OCI-LY1 (cell line): Measurements from ENCODE around the gene TPCN1.

Source experiments
- H2AFZ ChIP-seq: fragments of 200-600 bp; sonication (generic), shearing (Covaris generic); 2 replicates; pipeline ENCODE4 v1.6.0; 2014; ENCODE audit warnings: antibody characterized with exemption, mild to moderate bottlenecking, low read length
- H3F3A ChIP-seq: fragments of 200-600 bp; sonication (generic), shearing (Covaris generic); 2 replicates; pipeline ENCODE4 v1.6.0; 2014; ENCODE audit warnings: mild to moderate bottlenecking, antibody characterized with exemption, low read length, moderate library complexity; ENCODE audit not compliant: insufficient read depth
- H3K27ac ChIP-seq: fragments of 200-600 bp; sonication (generic); 2 replicates; pipeline ENCODE4 v1.5.1; 2014; ENCODE audit warnings: low read length, mixed run types, mild to moderate bottlenecking, low read depth; ENCODE audit not compliant: poor library complexity, severe bottlenecking
- H3K27me3 ChIP-seq: fragments of 200-600 bp; sonication (generic); 2 replicates; pipeline ENCODE4 v1.6.0; 2014; ENCODE audit warnings: antibody characterized with exemption, mild to moderate bottlenecking, low read length, moderate library complexity; ENCODE audit not compliant: insufficient read depth
- H3K36me3 ChIP-seq: fragments of 200-600 bp; sonication (generic); 2 replicates; pipeline ENCODE4 v1.6.1; 2014; ENCODE audit warnings: mild to moderate bottlenecking, antibody characterized with exemption, low read length, moderate library complexity, mixed read lengths; ENCODE audit not compliant: insufficient read depth
- H3K4me1 ChIP-seq: fragments of 200-600 bp; sonication (generic); 2 replicates; pipeline ENCODE4 v1.5.1; 2014; ENCODE audit warnings: mild to moderate bottlenecking, low read length, moderate library complexity; ENCODE audit not compliant: insufficient read depth, severe bottlenecking
- H3K4me2 ChIP-seq: fragments of 200-600 bp; sonication (generic), shearing (Covaris generic); 2 replicates; pipeline ENCODE4 v1.6.1; 2014; ENCODE audit warnings: low read length
- H3K4me3 ChIP-seq: fragments of 200-600 bp; sonication (generic); 2 replicates; pipeline ENCODE4 v1.5.1; 2014; ENCODE audit warnings: low read length, low read depth, mild to moderate bottlenecking, mixed read lengths; ENCODE audit not compliant: poor library complexity, severe bottlenecking
- H3K79me2 ChIP-seq: fragments of 200-600 bp; shearing (Covaris generic); 2 replicates; pipeline ENCODE4 v1.6.1; 2016; ENCODE audit warnings: mixed run types, low read length, mixed read lengths; ENCODE audit not compliant: insufficient read depth
- H3K9ac ChIP-seq: fragments of 200-600 bp; sonication (generic), shearing (Covaris generic); 2 replicates; pipeline ENCODE4 v1.6.1; 2014; ENCODE audit warnings: mild to moderate bottlenecking, low read length, mixed read lengths
- H3K9me2 ChIP-seq: fragments of 200-600 bp; sonication (generic), shearing (Covaris generic); 2 replicates; pipeline ENCODE4 v1.6.1; 2014; ENCODE audit warnings: low read depth, mild to moderate bottlenecking, low read length, mixed read lengths
- H3K9me3 ChIP-seq: fragments of 200-600 bp; shearing (Covaris generic); 2 replicates; pipeline ENCODE4 v1.6.1; 2014; ENCODE audit warnings: low read length, mixed read lengths
- H4K20me1 ChIP-seq: fragments of 200-600 bp; sonication (generic), shearing (Covaris generic); 2 replicates; pipeline ENCODE4 v1.6.0; 2016; ENCODE audit warnings: mild to moderate bottlenecking, low read length; ENCODE audit not compliant: insufficient read depth
- EZH2 ChIP-seq: fragments of 200-600 bp; sonication (generic), shearing (Covaris generic); IDR thresholded peaks from 2 replicates; pipeline ENCODE4 v1.8.0; 2017; ENCODE audit warnings: borderline replicate concordance, mixed run types, mild to moderate bottlenecking, antibody characterized with exemption, low read length, moderate library complexity, mixed read lengths
- TF ChIP-seq, protein P1 (sequence below): fragments of 200-600 bp; sonication (generic), shearing (Covaris generic); IDR thresholded peaks from 2 replicates; pipeline ENCODE4 v1.5.1; 2017; ENCODE audit warnings: mild to moderate bottlenecking, antibody characterized with exemption, low read length, moderate library complexity, mixed read lengths

TPCN1 gene

DNA sequence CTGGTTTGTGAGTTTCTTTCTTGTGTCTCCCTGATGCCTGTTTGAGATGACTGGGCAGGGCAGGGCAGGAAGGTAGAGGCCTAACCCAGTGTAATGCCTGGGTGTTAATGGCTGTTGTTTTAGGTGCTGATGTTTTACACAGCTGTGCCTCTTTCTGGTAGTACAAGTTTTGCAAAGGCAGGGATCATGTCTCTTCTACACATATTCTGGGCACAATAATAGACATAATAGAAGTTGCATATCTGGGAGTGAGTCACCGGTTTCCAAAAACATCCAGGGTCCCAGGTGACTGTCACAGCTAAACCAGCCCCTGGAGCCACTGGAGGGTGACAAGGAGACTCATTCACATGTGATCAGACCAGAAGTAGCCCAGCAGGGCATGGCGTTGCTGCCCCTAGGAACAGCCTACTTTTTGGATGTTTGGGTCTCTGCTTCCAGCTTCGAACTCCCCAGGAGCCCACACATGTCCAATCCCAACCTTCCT lies 18.1 kb downstream of the TPCN1 start:
- Histone ChIP-seq H3K9me2 (no peaks in the 10 kb centered on the region), H3K9me3 (no peaks in the 10 kb centered on the region), H3K9ac (no peak overlapping the region; the same call in 1 of the 2 replicates), H3K79me2 (0 out of 2 replicates have a peak, but pooled peaks cover 6% of the 10 kb centered on the region), H3K36me3 (peaks cover 95% of the 10 kb centered on the region), H3K4me2 (peak overlapping the region; percentile 37; the same call in 1 of the 2 replicates), H3K27me3 (no peaks in the 10 kb centered on the region), H3K27ac (peak overlapping the region; percentile 88), H4K20me1 (no peaks in the 10 kb centered on the region), H2AFZ (no peak overlapping the region), H3K4me3 (no peak overlapping the region), H3F3A (0 out of 2 replicates have a peak, but pooled peaks cover 2% of the 10 kb centered on the region), H3K4me1 (peaks cover 51% of the 10 kb centered on the region)
- TF ChIP-seq, protein P1, sequence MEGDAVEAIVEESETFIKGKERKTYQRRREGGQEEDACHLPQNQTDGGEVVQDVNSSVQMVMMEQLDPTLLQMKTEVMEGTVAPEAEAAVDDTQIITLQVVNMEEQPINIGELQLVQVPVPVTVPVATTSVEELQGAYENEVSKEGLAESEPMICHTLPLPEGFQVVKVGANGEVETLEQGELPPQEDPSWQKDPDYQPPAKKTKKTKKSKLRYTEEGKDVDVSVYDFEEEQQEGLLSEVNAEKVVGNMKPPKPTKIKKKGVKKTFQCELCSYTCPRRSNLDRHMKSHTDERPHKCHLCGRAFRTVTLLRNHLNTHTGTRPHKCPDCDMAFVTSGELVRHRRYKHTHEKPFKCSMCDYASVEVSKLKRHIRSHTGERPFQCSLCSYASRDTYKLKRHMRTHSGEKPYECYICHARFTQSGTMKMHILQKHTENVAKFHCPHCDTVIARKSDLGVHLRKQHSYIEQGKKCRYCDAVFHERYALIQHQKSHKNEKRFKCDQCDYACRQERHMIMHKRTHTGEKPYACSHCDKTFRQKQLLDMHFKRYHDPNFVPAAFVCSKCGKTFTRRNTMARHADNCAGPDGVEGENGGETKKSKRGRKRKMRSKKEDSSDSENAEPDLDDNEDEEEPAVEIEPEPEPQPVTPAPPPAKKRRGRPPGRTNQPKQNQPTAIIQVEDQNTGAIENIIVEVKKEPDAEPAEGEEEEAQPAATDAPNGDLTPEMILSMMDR, result no peak
- no peak for TF ChIP-seq EZH2

DNA sequence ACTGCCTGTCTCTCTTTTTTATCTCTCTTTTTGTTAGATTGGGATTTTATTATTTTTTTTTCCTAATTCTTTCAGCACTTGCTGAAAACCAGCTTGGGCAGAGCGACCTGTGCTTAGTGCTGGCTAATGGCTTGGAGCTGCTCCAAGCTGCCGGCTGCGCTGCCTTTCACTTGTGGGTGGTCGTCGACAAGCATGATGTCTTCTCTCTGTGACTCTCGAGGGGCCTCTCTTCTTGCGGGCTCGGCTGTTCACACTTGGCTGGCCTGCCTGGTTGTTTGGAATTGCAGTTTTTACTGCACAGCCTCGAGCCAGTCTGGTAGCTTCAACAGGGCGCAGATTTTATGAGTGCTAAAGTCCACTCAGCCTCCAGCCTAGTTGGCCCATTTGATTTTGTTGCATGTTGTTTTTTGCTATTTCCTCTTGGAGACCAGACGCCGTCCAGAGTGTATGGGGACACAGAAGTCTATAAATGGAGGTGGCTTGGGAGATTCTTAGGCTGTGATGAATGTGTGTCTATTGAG lies 18.6 kb downstream of the TPCN1 start:
- Histone ChIP-seq H3K27ac (peak overlapping the region; percentile 88), H3K4me3 (peak overlapping the region; percentile 5), H3K79me2 (0 out of 2 replicates have a peak, but pooled peaks cover 6% of the 10 kb centered on the region), H4K20me1 (no peaks in the 10 kb centered on the region), H3K9me2 (no peaks in the 10 kb centered on the region), H3K36me3 (peaks cover 95% of the 10 kb centered on the region), H2AFZ (no peak overlapping the region), H3F3A (0 out of 2 replicates have a peak, but pooled peaks cover 2% of the 10 kb centered on the region), H3K27me3 (no peaks in the 10 kb centered on the region), H3K4me2 (peak overlapping the region; percentile 37; the same call in 1 of the 2 replicates), H3K4me1 (peaks cover 51% of the 10 kb centered on the region), H3K9me3 (no peaks in the 10 kb centered on the region), H3K9ac (peak overlapping the region; percentile 11; the same call in 1 of the 2 replicates)
- TF ChIP-seq, protein P1, result no peak
- no peak for TF ChIP-seq EZH2

DNA sequence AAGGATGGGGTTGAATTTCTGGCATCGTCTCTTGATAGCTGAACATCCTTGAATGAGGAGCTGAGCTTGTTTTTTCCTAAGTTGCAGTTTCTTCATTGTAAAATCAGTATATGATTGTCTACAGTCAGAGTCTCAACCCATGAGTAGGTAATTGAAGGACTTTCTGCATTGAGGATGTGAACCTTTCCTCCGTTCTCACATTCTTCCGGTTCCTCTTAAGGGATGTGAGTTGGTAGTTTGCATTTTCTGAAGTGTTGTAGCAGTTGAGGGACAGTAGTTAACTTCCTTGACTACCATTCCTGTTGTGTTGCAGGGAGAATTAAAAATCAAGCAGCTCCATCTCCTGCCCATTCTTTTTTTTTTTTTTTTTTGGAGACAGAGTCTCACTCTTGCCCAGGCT lies 19.1 kb downstream of the TPCN1 start:
- peaks cover 91% of the 10 kb centered on the region for H3K36me3 ChIP-seq
- H4K20me1 ChIP-seq, result no peaks in the 10 kb centered on the region
- 0 out of 2 replicates have a peak, but pooled peaks cover 2% of the 10 kb centered on the region for H3F3A ChIP-seq
- no peaks in the 10 kb centered on the region for H3K9me2 ChIP-seq
- peak overlapping the region; percentile 37 for H3K4me2 ChIP-seq
- H3K9ac ChIP-seq, result no peak overlapping the region; the same call in 1 of the 2 replicates
- peaks cover 51% of the 10 kb centered on the region for H3K4me1 ChIP-seq
- H2AFZ ChIP-seq, result no peak overlapping the region
- no peaks in the 10 kb centered on the region for H3K27me3 ChIP-seq
- no peaks in the 10 kb centered on the region for H3K9me3 ChIP-seq
- peak overlapping the region; percentile 88 for H3K27ac ChIP-seq
- H3K79me2 ChIP-seq, result 0 out of 2 replicates have a peak, but pooled peaks cover 1% of the 10 kb centered on the region
- TF ChIP-seq, protein P1, result no peak
- no peak for TF ChIP-seq EZH2
- H3K4me3 ChIP-seq, result peak overlapping the region; percentile 5
